Progenitor cell of endocrine pancreas (in vitro differentiated cells): Measurements from ENCODE around the gene HADHA. TPM values are rescaled to one million over a fixed set of nuclear protein-coding genes. Genes with fewer than 3 reads are reported as not detected.

Source experiments
- DNase-seq: peaks from one replicate; pipeline ENCODE4 v3.0.0; 2021; ENCODE audit warnings: low spot score; ENCODE audit not compliant: unreplicated experiment
- H3K27ac Mint-ChIP-seq: 2 replicates; pipeline ENCODE4 v1.8.0; 2021; ENCODE audit warnings: mild to moderate bottlenecking, moderate library complexity, mixed read lengths
- H3K27me3 Mint-ChIP-seq: 2 replicates; pipeline ENCODE4 v1.8.0; 2021; ENCODE audit warnings: mixed read lengths
- H3K36me3 Mint-ChIP-seq: 2 replicates; pipeline ENCODE4 v1.8.0; 2022; ENCODE audit warnings: mixed read lengths; ENCODE audit not compliant: insufficient read depth
- H3K4me1 Mint-ChIP-seq: 2 replicates; pipeline ENCODE4 v1.8.0; 2021; ENCODE audit warnings: low read depth, mixed read lengths
- H3K4me3 Mint-ChIP-seq: 2 replicates; pipeline ENCODE4 v1.8.0; 2021; ENCODE audit warnings: low read depth, mild to moderate bottlenecking, moderate library complexity, mixed read lengths
- H3K9me3 Mint-ChIP-seq: 2 replicates; pipeline ENCODE4 v1.8.0; 2021; ENCODE audit warnings: low read depth, mixed read lengths
- CTCF ChIP-seq: fragments of 200-600 bp; sonication (generic); IDR thresholded peaks from one replicate; pipeline ENCODE4 v1.5.0; 2021; ENCODE audit warnings: antibody characterized with exemption, mild to moderate bottlenecking; ENCODE audit not compliant: unreplicated experiment
- total RNA-seq: library from RNA; stranded (reverse); gene quantifications from 2 replicates; pipeline ENCODE4 v1.2.1, GENCODE V29; 2021

Gene HADHA
- total RNA-seq, 1 donor from 2014 or later: 111 TPM

- Mint-ChIP-seq H3K9me3 (no peaks in the 10 kb centered on the region), H3K4me1 (peaks cover 11% of the 10 kb centered on the region), H3K4me3 (no peak overlapping the region), H3K36me3 (peaks cover 31% of the 10 kb centered on the region), H3K27me3 (no peaks in the 10 kb centered on the region), H3K27ac (no peak overlapping the region)
- no peak for TF ChIP-seq CTCF
- no peak for DNase-seq
Measured at GRCh38 chr2:26193578-26194231, 50.7 kb downstream of the HADHA start.

- H3K36me3 Mint-ChIP-seq: peaks cover 19% of the 10 kb centered on the region
- no peaks in the 10 kb centered on the region for H3K4me1 Mint-ChIP-seq
- no peak overlapping the region for H3K4me3 Mint-ChIP-seq
- no peak overlapping the region for H3K27ac Mint-ChIP-seq
- no peaks in the 10 kb centered on the region for H3K27me3 Mint-ChIP-seq
- no peak for TF ChIP-seq CTCF
- H3K9me3 Mint-ChIP-seq: no peaks in the 10 kb centered on the region
- no peak for DNase-seq
Measured at GRCh38 chr2:26191316-26192159, 52.9 kb downstream of the HADHA start.

GRCh38 chr2:26190369-26190768 is 54.1 kb downstream of the HADHA start:
- no peak overlapping the region for H3K27ac Mint-ChIP-seq

DNA sequence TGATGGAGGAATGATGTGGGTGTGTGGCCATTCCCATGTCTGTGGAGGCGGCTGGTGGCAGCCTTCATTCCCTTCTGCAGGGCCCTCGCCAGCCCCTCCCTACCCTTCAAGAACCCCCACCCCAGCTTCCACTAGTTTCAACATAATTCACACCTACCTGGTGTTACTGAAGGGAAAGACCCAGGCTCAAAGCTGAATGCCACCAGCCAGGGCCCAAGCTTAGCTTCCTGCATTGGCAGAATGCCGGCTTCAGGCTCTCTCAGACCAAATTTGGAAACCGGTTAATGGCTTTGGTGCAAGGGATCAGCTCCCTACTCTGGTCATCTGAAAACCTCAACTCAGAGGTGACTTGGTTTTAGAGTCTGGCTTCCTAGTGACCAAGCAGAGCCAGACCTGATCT is 54.7 kb downstream of the HADHA start:
- Mint-ChIP-seq H3K4me1 (peaks cover 1% of the 10 kb centered on the region), H3K9me3 (no peaks in the 10 kb centered on the region), H3K27me3 (peaks cover 8% of the 10 kb centered on the region), H3K27ac (no peak overlapping the region), H3K36me3 (peaks cover 13% of the 10 kb centered on the region), H3K4me3 (no peak overlapping the region)
- TF ChIP-seq CTCF: no peak
- no peak for DNase-seq

More at GRCh38 chr2:26190369-26190768, 54.1 kb downstream of the HADHA start:
- no peak for DNase-seq
- Mint-ChIP-seq H3K4me1 (peaks cover under 1% of the 10 kb centered on the region), H3K36me3 (peaks cover 14% of the 10 kb centered on the region), H3K27me3 (peaks cover 6% of the 10 kb centered on the region), H3K9me3 (no peaks in the 10 kb centered on the region), H3K4me3 (no peak overlapping the region)
- TF ChIP-seq CTCF: no peak

- no peak for DNase-seq
- TF ChIP-seq CTCF: no peak
- H3K36me3 Mint-ChIP-seq: peaks cover 10% of the 10 kb centered on the region
- no peaks in the 10 kb centered on the region for H3K9me3 Mint-ChIP-seq
- H3K27me3 Mint-ChIP-seq: peaks cover 9% of the 10 kb centered on the region
- no peak overlapping the region for H3K27ac Mint-ChIP-seq
- H3K4me3 Mint-ChIP-seq: no peak overlapping the region
- H3K4me1 Mint-ChIP-seq: peaks cover 1% of the 10 kb centered on the region
Measured at GRCh38 chr2:26189123-26189522, 55.3 kb downstream of the HADHA start.
